Measurements from ENCODE around the gene RPLP1.
A peak's percentile ranks its signal among the peaks of the same experiment; 100 is the strongest.

The RPLP1 gene

DNA sequence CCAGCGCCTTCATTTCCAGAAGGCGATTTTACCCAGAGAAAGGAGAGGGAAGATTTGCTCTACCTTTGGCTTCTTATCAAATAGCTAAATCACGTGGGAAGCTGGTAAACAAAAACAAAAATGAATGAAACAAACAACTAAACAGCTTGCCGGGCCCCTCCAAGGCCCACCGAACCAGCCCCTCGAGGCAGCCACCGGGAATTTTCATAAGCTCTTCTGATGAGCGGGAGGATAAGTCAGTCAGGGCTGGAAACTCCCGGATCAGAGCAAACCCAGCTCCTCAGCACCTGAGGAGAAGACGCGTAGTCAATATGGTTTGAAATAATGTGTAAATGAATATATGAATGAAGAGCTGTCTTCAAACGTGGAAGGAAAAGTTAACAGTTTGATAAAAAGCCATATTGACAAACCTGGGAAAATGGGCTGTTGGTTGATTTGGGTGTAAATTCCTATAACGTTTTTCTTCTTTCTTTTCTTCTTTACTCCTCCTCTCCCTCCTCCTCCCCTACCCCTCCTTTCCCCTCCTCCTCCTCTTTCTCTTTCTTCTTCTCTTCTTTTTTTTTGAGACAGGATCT, 10.7 kb downstream of the RPLP1 start:
- DNase-seq (ENCODE audit: extremely low spot score), result no peak
- ChIA-PET POLR2A (interaction anchor here (3.5 kb wide), 1 partner anchor 10 kb away, joined by 49 read pairs; the partner anchor contains the start of gene RPLP1), CTCF (interaction anchor here (0.6 to 3.3 kb wide), 24 partner anchors 9 to 1072 kb away, joined by 3 to 47 read pairs (median 4); partner anchors contain the start of genes GLCE, KIF23 and RPLP1)
- no peak for TF ChIP-seq CTCF (IDR thresholded peaks at IDR 0.05; ENCODE audit: control extremely low read depth, extremely low read depth, low read depth, missing control alignments)

GRCh38 chr15:69465253-69465652, 12.6 kb downstream of the RPLP1 start:
- POLR2A ChIA-PET, result interaction anchor here (1.2 kb wide), 1 partner anchor 13 kb away, joined by 4 read pairs; the partner anchor contains the start of gene RPLP1
- DNase-seq (ENCODE audit: extremely low spot score), result no peak
- CTCF ChIA-PET, result interaction anchor here (0.9 to 3.6 kb wide), 8 partner anchors 10 to 44 kb away, joined by 3 to 24 read pairs (median 4); partner anchors contain the start of gene RPLP1
- TF ChIP-seq CTCF (IDR thresholded peaks at IDR 0.05; ENCODE audit: control extremely low read depth, extremely low read depth, low read depth, missing control alignments), result no peak

DNA sequence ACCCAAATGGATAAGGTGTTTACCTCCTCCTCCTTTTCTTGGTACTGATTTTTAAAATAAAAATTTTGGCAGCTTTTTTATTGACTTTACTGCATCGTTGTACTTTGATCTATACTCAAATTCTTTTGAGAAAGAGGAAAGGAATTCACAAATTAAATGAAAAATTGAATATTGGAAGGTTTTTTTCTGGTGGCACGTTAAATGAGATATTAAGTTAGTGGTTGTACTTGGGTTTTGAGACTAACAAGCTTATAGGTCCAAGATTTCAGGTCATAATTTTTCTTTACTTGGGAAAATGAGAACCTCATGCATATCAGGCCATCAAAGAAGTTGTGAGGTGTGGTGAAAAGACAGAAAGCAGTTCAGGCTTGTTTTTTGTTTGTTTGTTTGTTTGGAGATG, 14.1 kb downstream of the RPLP1 start:
- TF ChIP-seq CTCF (IDR thresholded peaks at IDR 0.05; ENCODE audit: control extremely low read depth, extremely low read depth, low read depth, missing control alignments), result no peak
- ChIA-PET POLR2A (interaction anchor here (1.6 kb wide), 1 partner anchor 11 kb away, joined by 3 read pairs; no protein-coding TSS in a partner anchor), CTCF (interaction anchor here (0.7 to 3.6 kb wide), 11 partner anchors 9 to 1039 kb away, joined by 3 to 24 read pairs (median 4); no protein-coding TSS in a partner anchor)
- no peak for DNase-seq (ENCODE audit: extremely low spot score)

DNA sequence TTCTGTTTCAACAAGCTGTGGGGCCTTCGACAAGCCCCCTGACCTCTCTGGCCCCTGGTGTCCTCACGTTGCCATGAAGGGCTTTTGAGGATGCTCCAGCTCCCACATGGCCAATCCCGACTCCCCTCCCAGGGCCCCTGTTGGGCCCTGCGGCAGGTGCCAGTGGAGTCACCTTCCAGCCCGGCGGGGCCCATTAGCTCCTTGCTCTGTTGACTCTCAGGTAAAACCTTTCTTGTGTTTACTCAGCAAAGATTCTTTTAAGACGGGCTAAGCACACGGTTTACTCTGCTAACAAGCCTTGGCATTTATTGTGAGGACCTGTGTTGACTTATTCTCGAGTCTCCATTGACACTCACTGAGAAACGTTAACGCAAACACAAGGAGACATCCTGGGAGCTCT, 15.0 kb downstream of the RPLP1 start:
- ChIA-PET CTCF (interaction anchor here (0.7 to 3.6 kb wide), 7 partner anchors 8 to 41 kb away, joined by 3 to 24 read pairs (median 3); no protein-coding TSS in a partner anchor), POLR2A (interaction anchor here (1.6 kb wide), 1 partner anchor 12 kb away, joined by 3 read pairs; no protein-coding TSS in a partner anchor)
- DNase-seq (ENCODE audit: extremely low spot score), result no peak
- TF ChIP-seq CTCF (IDR thresholded peaks at IDR 0.05; ENCODE audit: control extremely low read depth, extremely low read depth, low read depth, missing control alignments), result no peak

GRCh38 chr15:69468241-69469121, 15.9 kb downstream of the RPLP1 start:
- POLR2A ChIA-PET, result interaction anchor here (1.1 kb wide), 1 partner anchor 13 kb away, joined by 5 read pairs; no protein-coding TSS in a partner anchor
- peak; percentile 30 for DNase-seq (ENCODE audit: extremely low spot score)
- TF ChIP-seq CTCF (IDR thresholded peaks at IDR 0.05; ENCODE audit: control extremely low read depth, extremely low read depth, low read depth, missing control alignments), result no peak
- CTCF ChIA-PET, result interaction anchor here (0.7 to 3.6 kb wide), 6 partner anchors 7 to 22 kb away, joined by 3 to 24 read pairs (median 8); no protein-coding TSS in a partner anchor
